ENCODE measurements around the gene SYT2. TPM values are rescaled to one million over a fixed set of nuclear protein-coding genes. Genes with fewer than 3 reads are reported as not detected.
"Not testable (repeated sequence)": the region's sequence is repeated elsewhere in the genome, so short reads cannot be mapped to it uniquely, and the experiment has no call there.

SYT2 gene
- total RNA-seq, 1 donor: under 0.01 TPM

DNA sequence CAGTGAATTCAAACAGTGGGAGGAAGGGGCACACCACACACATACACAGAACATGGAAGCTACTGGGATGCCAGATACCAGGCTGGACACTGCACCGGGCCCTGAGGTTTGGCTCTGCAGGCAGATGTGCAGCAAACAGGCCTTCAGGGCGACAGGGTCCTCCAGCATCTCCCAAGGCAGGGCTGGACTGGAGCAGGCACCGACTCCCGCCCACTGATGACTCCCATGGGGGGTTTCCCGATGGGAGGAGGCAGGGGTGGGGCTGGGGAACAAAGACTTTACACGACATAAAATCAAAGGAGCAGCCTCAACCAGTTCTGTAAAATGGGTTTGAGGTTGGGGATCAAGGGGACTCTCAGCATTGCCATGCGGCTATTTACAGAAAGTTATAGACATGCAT lies 118.1 kb downstream of the SYT2 start:
- no peak overlapping the region for H3K4me3 ChIP-seq (ENCODE audit: low read length)
- no peaks in the 10 kb centered on the region for H3K9me3 ChIP-seq (ENCODE audit: low read depth, low read length)
- H3K27me3 ChIP-seq (ENCODE audit: insufficient read depth, low read length): peaks cover 7% of the 10 kb centered on the region
- H3K4me1 ChIP-seq (ENCODE audit: insufficient read depth, low read length): peaks cover 6% of the 10 kb centered on the region

DNA sequence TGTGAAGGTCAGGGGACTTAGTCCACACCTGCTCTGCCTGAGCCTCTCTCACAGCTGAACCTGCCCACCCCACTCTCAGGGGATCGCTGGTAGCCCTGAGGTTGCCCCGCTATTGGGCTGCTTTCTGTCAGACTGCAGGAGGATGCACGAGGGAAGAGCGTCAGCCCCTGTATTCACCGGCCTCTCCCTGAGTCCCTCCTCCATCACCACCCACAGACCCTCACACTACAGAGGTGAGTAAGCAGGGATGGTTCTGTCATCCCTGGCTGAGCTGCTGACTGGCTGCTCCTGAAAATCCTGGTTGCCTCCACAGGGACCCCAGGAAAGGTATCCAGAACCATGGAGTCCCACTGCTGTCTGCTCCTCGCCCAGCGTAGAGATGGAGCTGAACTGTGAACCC lies 118.7 kb downstream of the SYT2 start:
- Histone ChIP-seq H3K9me3 (ENCODE audit: low read depth, low read length) (no peaks in the 10 kb centered on the region), H3K4me1 (ENCODE audit: insufficient read depth, low read length) (peaks cover 2% of the 10 kb centered on the region), H3K27me3 (ENCODE audit: insufficient read depth, low read length) (peaks cover 7% of the 10 kb centered on the region), H3K4me3 (ENCODE audit: low read length) (no peak overlapping the region)

DNA sequence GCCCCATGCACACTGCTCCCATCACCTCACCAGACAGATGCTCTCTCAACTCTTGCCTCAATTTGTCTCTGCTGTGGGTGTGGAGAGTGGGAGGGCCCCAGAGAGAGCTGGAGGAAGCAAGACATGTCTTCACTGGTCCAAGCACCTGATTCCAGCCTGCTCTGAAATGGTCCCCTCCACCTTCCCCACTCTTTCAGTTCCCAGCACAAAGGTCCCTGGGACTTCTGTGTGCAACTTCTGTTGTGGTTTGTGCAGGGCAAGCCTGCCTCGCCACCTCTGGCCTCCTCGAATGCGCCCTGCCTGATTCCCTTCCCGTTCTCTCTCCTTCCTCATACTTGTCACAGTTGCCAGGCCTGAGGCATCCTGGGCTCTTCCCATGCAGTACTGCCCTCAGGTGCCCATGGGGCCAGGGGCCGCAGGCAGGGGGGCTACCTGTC lies 119.3 kb downstream of the SYT2 start:
- Histone ChIP-seq H3K9me3 (ENCODE audit: low read depth, low read length) (no peaks in the 10 kb centered on the region), H3K27me3 (ENCODE audit: insufficient read depth, low read length) (peaks cover 7% of the 10 kb centered on the region), H3K4me1 (ENCODE audit: insufficient read depth, low read length) (peaks cover 8% of the 10 kb centered on the region), H3K4me3 (ENCODE audit: low read length) (no peak overlapping the region)

DNA sequence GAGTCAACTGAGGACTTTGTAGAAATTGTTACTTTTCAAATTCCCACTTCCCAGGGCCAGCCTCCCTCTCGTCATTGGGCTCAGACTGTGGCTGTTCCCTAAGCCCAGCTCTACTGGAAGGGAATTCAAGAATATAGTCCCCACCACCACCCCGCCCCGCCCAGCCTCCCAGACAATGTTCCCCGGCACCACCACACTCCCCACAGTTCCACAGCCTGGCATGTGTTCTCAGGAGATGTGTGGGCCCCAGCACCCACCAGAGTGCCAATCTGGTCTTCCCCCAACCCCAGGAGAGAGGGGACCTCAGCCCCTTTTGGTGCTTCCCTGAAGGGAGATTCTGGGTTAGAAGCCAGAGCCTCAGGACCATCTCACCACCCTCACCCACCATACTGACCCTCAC lies 120.1 kb downstream of the SYT2 start:
- Histone ChIP-seq H3K27me3 (ENCODE audit: insufficient read depth, low read length) (peaks cover under 1% of the 10 kb centered on the region), H3K4me3 (ENCODE audit: low read length) (no peak overlapping the region), H3K4me1 (ENCODE audit: insufficient read depth, low read length) (peaks cover 11% of the 10 kb centered on the region), H3K9me3 (ENCODE audit: low read depth, low read length) (no peaks in the 10 kb centered on the region)

DNA sequence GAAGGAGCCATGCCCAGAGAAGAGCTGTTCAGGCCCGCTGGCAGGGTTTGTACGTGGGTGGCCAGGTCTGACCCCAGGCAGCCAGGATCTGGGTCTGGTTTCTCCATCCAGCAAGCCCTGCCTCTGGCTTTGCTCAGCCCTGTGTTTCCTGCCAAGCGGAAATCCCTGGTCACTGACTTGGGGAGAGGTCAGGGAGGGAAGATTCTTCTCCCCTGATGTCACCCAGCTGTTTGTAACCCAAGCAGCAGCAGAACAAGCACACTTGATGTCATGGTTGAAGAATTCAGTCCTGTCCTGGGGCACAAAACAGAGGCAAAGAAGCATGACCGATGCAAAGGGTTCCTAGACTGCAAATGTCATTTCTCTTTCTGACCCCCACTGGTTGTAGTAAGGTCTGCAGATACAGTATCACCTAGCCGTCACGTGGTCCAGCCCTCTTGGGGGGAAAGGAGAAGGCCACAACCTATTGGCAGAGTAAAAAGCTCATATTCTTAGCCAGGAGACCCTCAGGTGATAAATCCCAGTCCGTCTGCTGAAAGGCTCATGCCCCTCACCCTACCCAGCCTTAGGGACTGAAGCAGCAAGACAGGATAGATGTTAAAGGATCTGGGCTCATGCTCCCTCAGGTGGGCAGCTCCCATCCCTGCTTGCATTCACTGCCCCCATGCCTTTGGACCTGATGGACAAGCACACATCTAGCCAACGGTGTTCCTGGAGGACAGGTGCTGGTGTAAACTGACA lies 120.9 kb downstream of the SYT2 start:
- Histone ChIP-seq H3K4me3 (ENCODE audit: low read length) (no peak overlapping the region), H3K9me3 (ENCODE audit: low read depth, low read length) (no peaks in the 10 kb centered on the region), H3K4me1 (ENCODE audit: insufficient read depth, low read length) (peaks cover 11% of the 10 kb centered on the region), H3K27me3 (ENCODE audit: insufficient read depth, low read length) (no peaks in the 10 kb centered on the region)

DNA sequence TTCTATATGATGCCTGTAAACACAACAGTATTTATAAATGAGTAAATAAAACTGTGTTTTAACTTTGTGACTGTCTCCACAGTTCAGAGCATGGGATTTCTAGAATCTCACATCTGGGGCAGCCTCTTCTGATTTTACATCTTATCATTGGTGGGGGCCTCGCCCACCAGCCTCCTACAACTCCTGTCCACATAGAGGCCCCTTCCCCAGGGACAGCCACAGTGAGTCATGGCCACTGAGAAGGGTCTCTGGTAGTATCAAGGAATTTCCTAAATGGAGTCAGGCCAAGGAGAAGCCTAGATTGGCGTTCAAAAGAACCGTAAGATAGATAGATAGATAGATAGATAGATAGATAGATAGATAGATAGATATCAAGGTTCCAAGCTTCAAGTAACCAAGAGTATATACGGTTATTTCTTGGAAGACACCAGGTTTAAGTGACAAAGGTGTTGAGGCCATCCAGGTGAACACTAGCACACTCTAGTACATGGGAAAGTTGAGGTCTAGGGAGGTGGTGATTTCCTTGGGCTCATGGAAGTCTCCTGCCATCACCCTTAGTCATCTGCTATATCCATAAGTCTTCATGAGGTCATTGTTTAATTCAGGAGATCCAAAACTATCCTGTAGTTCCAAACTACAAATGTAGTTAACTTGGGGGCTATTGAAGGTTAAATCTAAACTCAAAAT lies 121.6 kb downstream of the SYT2 start:
- Histone ChIP-seq H3K27me3 (ENCODE audit: insufficient read depth, low read length) (no peaks in the 10 kb centered on the region), H3K4me1 (ENCODE audit: insufficient read depth, low read length) (peaks cover 11% of the 10 kb centered on the region), H3K9me3 (ENCODE audit: low read depth, low read length) (no peaks in the 10 kb centered on the region), H3K4me3 (ENCODE audit: low read length) (no peak overlapping the region)

DNA sequence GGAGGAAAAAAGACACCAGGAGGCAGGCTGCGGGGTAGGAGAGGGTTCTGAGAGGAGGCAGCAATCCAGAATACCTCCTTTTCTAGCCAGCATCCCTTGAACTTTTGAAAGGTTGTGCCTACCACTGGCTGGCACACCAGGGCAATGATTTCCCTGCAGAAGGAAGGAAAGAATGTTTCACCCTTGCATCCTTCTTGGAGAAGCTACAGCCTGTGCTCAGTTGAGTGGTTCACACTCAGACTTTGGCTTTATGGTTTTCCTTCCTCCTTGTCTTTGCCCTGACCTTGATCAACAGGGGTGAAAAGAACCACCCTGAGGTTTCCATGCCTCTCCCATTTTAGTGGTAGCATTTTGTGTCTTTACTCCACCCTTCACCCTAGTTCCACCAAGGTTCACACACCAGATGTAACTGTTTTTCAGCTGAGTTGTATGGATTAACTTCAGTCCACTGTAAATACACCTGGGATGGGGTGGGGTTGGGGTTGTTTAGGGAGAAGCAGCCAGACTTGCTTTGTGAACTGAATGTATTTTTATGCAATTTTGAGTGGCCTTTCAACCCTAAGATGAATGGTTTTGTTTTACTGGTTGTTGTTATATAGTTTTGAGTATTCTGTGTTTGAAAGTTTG lies 122.3 kb downstream of the SYT2 start:
- Histone ChIP-seq H3K4me1 (ENCODE audit: insufficient read depth, low read length) (peaks cover 11% of the 10 kb centered on the region), H3K4me3 (ENCODE audit: low read length) (no peak overlapping the region), H3K27me3 (ENCODE audit: insufficient read depth, low read length) (no peaks in the 10 kb centered on the region), H3K9me3 (ENCODE audit: low read depth, low read length) (no peaks in the 10 kb centered on the region)

DNA sequence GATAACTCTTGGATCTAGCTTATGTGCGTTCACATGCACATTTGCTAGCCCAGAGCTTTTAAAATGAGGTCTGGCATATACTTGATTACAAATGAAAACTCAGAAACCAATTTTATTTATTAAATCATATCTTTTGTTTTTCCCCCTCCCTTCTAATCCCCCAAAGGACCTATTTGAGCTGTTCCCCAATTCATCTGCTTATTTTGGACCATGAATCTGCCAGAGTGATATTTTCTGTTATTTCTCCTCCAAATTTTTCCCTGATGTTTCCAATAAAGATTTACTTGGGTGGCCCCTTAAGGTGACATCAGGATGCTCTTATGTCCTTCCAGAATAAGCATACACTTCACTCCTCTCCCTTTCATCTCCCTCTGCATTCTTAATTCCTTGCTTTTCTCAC lies 123.4 kb downstream of the SYT2 start:
- no peaks in the 10 kb centered on the region for H3K9me3 ChIP-seq (ENCODE audit: low read depth, low read length)
- H3K27me3 ChIP-seq (ENCODE audit: insufficient read depth, low read length): no peaks in the 10 kb centered on the region
- H3K4me3 ChIP-seq (ENCODE audit: low read length): no peak overlapping the region
- H3K4me1 ChIP-seq (ENCODE audit: insufficient read depth, low read length): peaks cover 11% of the 10 kb centered on the region

DNA sequence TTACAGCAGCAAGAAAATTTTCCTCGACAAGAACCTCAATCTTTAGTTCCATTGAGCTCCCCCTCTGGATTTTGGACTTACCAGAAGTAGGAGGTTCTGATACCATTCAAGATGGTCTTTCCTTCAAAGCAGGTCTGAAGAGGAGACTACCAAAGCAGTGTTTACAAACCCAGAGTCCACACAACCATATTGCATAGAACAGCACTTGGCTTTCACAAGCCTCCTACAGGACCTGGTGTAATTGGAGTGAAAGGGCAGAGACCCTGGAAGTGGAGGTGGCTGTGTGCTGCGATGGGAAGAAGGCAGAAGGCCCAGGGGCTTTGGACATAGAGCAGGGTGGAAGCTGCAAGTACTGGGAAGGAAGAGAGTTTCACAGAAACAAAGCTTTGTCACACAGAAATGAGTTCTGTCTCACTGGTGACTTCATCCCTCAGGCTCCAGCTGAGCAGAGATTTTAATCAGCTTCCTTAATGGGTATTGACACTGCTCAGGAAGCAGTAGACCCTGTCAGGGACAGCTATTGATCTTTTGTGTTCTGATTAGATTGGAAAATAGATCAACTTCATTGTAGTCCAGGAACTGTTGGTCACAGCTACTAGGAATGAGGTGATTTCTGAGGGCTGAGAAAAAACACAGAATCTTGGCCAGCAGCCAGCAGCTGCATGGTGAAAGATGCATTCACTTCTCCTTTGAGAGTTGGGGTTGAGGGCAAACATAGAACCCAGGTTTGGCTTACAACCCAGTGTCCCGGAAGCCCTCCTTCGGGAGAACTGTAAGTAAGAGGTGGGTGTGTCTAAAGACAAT lies 124.0 kb downstream of the SYT2 start:
- Histone ChIP-seq H3K27me3 (ENCODE audit: insufficient read depth, low read length) (no peaks in the 10 kb centered on the region), H3K9me3 (ENCODE audit: low read depth, low read length) (no peaks in the 10 kb centered on the region), H3K4me1 (ENCODE audit: insufficient read depth, low read length) (peaks cover 11% of the 10 kb centered on the region), H3K4me3 (ENCODE audit: low read length) (no peak overlapping the region)

DNA sequence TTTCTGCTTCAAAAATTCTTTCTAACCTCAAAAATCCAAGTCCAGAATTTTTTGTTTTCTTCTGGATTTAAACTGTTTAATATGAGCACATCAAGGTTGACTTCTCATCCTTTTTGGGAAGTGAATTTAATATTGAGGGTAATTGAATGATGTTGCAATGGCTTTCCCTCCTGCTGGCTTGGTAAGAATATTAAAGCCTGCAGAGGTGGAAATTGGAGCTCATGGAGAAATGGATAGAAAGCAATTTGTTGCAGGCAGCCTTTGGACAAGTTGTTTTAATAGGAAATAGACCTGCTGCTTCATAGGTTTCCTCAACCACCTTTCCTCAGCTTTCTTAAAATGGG lies 124.7 kb downstream of the SYT2 start:
- Histone ChIP-seq H3K27me3 (ENCODE audit: insufficient read depth, low read length) (no peaks in the 10 kb centered on the region), H3K4me3 (ENCODE audit: low read length) (no peak overlapping the region), H3K9me3 (ENCODE audit: low read depth, low read length) (no peaks in the 10 kb centered on the region), H3K4me1 (ENCODE audit: insufficient read depth, low read length) (peaks cover 11% of the 10 kb centered on the region)

DNA sequence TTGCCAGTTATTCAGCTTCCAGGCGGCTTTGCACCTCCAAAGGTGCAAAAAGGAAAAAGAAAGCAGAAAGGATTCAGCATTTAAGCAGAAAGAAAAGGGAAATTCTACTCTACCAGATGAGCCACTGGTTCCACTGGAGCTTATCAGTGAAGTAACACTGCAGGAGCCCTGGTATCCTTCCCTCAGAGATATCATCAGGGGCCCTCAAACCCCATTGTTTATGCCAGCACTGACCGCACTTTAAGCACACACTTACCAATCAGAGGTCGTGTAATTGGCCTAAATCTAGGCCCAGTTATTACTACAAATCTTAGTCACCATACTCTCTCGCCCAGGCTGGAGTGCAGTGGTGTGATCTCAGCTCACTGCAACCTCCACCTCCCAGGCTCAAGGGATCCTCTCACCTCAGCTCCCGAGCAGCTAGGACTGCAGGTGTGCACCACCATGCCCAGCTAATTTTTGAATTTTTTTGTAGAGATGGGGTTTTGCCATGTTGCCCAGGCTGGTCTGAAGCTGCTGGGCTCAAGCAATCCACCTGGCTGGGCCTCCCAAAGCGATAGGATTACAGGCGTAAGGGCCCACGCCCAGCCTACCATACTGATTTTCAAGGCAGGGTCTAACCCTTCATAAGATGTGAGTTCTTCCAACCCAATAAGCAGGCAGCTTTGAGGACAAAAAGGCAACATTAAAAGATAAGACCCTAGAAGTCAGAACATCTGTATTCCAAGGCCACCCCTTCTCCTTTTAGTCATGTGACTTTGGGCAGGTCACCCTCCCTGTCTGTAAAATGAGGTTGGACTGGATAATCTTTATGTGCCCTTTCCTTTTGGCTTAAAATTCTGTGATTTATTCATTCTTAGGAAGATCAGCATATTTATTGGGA lies 125.3 kb downstream of the SYT2 start:
- H3K4me1 ChIP-seq (ENCODE audit: insufficient read depth, low read length): peaks cover 11% of the 10 kb centered on the region
- H3K4me3 ChIP-seq (ENCODE audit: low read length): no peak overlapping the region
- no peaks in the 10 kb centered on the region for H3K9me3 ChIP-seq (ENCODE audit: low read depth, low read length)
- H3K27me3 ChIP-seq (ENCODE audit: insufficient read depth, low read length): no peaks in the 10 kb centered on the region

DNA sequence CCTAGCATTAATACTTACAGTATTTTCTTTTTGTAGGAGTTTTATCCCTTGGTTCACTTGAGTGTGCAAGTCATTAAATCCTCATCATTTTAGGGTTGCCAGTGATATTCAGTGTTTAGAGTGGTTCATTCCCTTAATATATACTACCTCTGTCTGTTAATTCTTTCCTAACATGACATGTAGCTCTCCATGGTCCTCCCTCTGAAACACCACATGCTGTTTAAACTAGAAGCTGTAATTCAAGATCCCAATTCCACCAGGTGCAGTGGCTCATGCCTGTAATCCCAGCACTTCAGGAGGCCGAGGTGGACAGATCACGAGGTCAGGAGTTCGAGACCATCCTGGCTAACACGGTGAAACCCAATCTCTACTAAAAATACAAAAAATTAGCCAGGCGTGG lies 127.9 kb downstream of the SYT2 start:
- H3K27me3 ChIP-seq (ENCODE audit: insufficient read depth, low read length); H3K9me3 ChIP-seq (ENCODE audit: low read depth, low read length); H3K4me3 ChIP-seq (ENCODE audit: low read length): not testable (repeated sequence)
- peaks cover 11% of the 10 kb centered on the region for H3K4me1 ChIP-seq (ENCODE audit: insufficient read depth, low read length)

DNA sequence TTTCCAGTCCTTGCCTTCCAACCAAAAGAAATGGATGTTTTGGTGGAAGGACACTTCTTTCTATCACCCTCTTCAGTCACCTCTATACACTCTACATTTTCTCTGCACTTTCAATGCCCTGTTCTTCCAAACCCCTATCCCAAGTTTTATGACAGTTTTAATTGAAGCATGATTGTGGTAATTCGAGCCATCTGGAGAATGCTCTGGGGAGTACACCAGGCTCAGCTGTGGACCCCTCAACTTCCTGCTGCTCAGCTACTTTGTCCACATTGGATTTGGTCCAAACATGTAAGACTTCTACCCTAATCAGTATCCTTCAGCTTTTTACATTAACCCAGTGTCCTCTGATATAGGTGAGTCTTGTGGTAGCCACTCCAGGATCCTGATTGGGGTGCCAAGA lies 129.6 kb downstream of the SYT2 start:
- Histone ChIP-seq H3K27me3 (ENCODE audit: insufficient read depth, low read length) (no peaks in the 10 kb centered on the region), H3K9me3 (ENCODE audit: low read depth, low read length) (no peaks in the 10 kb centered on the region), H3K4me1 (ENCODE audit: insufficient read depth, low read length) (peaks cover 3% of the 10 kb centered on the region), H3K4me3 (ENCODE audit: low read length) (no peak overlapping the region)

DNA sequence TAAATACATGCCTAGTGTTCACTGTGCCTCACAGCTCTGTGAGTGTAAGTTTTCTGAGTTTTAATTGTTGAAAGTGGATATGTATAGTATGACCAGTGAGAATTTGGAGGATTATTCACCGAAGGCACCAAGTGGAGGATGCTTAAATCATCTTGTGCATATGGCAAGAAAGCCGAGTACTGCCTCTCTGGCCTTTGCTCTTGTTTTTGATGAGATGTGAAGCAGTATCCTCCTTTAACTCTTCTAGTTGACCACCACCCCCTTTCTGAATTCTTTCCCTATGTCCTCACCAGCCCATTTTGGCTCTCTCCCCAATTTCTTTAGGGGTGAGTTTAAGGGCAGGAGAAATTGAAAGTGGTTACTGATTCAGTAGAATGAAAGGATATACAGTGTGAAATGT lies 130.4 kb downstream of the SYT2 start:
- peaks cover 3% of the 10 kb centered on the region for H3K4me1 ChIP-seq (ENCODE audit: insufficient read depth, low read length)
- no peaks in the 10 kb centered on the region for H3K27me3 ChIP-seq (ENCODE audit: insufficient read depth, low read length)
- H3K4me3 ChIP-seq (ENCODE audit: low read length): no peak overlapping the region
- no peaks in the 10 kb centered on the region for H3K9me3 ChIP-seq (ENCODE audit: low read depth, low read length)

Data from mononuclear cell (primary cell).